Keratinocyte (primary cell): ENCODE data around the gene ATXN7L1.

Experiments
- EZH2 ChIP-seq: IDR thresholded peaks from one replicate; pipeline ENCODE4 v1.6.1; 2012; ENCODE audit warnings: inconsistent platforms, mild to moderate bottlenecking, low read length, moderate library complexity
- TF ChIP-seq, protein P1 (sequence below), 3 experiments: IDR thresholded peaks in 1 of 3; conservative IDR thresholded peaks in 1 of 3; optimal IDR thresholded peaks in 1 of 3; 2 replicates in 2 of 3; 3 replicates in 1 of 3; pipeline versions ENCODE3 to v1.5.1; 2011; ENCODE audit warnings: low read length in 3 of 3, mild to moderate bottlenecking in 3 of 3, moderate library complexity in 2 of 3, control low read depth in 1 of 3, inconsistent platforms in 1 of 3; ENCODE audit not compliant: insufficient read depth in 2 of 3; ENCODE audit errors: extremely low read depth in 1 of 3

DNA sequence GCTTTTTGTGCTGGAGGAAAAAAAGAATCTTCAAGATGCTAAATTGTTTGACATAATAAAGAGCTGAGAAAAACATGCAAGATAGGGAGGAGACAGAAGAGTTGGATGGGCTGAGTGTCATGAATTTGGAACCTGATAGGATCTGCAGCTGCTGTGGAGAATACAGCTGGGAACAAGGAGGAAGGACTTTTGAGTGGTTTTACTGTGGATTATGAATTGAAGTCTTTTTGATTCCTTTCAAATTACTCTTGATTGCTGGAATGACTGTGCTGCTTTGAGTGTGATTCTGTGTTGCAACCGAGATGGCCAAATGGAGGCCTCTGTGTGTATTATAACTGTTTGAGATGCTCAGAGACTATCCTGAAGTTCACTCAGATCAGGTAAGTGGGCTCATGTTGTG, 299.1 kb downstream of the ATXN7L1 start:
- TF ChIP-seq, protein P1, sequence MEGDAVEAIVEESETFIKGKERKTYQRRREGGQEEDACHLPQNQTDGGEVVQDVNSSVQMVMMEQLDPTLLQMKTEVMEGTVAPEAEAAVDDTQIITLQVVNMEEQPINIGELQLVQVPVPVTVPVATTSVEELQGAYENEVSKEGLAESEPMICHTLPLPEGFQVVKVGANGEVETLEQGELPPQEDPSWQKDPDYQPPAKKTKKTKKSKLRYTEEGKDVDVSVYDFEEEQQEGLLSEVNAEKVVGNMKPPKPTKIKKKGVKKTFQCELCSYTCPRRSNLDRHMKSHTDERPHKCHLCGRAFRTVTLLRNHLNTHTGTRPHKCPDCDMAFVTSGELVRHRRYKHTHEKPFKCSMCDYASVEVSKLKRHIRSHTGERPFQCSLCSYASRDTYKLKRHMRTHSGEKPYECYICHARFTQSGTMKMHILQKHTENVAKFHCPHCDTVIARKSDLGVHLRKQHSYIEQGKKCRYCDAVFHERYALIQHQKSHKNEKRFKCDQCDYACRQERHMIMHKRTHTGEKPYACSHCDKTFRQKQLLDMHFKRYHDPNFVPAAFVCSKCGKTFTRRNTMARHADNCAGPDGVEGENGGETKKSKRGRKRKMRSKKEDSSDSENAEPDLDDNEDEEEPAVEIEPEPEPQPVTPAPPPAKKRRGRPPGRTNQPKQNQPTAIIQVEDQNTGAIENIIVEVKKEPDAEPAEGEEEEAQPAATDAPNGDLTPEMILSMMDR (optimal IDR thresholded peaks at IDR 0.05 in 1 of 3, IDR thresholded peaks at IDR 0.05 in 1 of 3, conservative IDR thresholded peaks at IDR 0.05 in 1 of 3; ENCODE audit: extremely low read depth in 1 of 3, insufficient read depth in 2 of 3, low read length in 3 of 3) = no peak
- TF ChIP-seq EZH2 = no peak
